AG04450 (cell line): ENCODE results near the gene SMAD3. TPM values are rescaled to one million over a fixed set of nuclear protein-coding genes. Genes with fewer than 3 reads are reported as not detected.

Source experiments
- CTCF ChIA-PET: fragments of 300-600, 350-600 bp; formaldehyde crosslinking; extraction: SDS; loops from one replicate; lab custom pipeline; 2022; ENCODE audit warnings: antibody characterized with exemption, inconsistent platforms; lab: Charles Lee
- POLR2A ChIA-PET: fragments of 350-600 bp; formaldehyde crosslinking; extraction: SDS; loops from one replicate; lab custom pipeline; 2021; ENCODE audit warnings: antibody characterized with exemption, inconsistent platforms; lab: Yijun Ruan, JAX
- DNase-seq: peaks from one replicate; pipeline ENCODE4 v3.0.0-alpha.2; 2011; ENCODE audit warnings: low read depth, low spot score
- H3K27ac ChIP-seq: one replicate; pipeline ENCODE4 v1.5.1; 2012; ENCODE audit warnings: low read depth, low read length, control low read depth
- H3K27me3 ChIP-seq: one replicate; pipeline ENCODE4 v1.6.0; 2012; ENCODE audit warnings: low read length; ENCODE audit not compliant: control insufficient read depth, insufficient read depth
- H3K4me3 ChIP-seq: 2 replicates; pipeline ENCODE4 v1.5.1; 2011; ENCODE audit warnings: mild to moderate bottlenecking, low read depth, low read length, control low read depth
- H3K9me3 ChIP-seq: 2 replicates; pipeline ENCODE4 v1.5.1; 2012; ENCODE audit warnings: low read length; ENCODE audit not compliant: control insufficient read depth, insufficient read depth
- CTCF ChIP-seq: IDR thresholded peaks from 2 replicates; pipeline ENCODE4 v1.5.1; 2011; ENCODE audit warnings: low read depth, low read length, control low read depth, inconsistent platforms
- polyA plus RNA-seq: library from polyadenylated mRNA; depleted of rRNA; stranded (reverse); fragments of >200 nt; gene quantifications from 2 replicates; pipeline ENCODE4 v1.2.3, GENCODE V29; 2011

SMAD3 gene
- polyA plus RNA-seq, 1 experiment = 115 TPM

- Histone ChIP-seq H3K9me3 (no peaks in the 10 kb centered on the region), H3K4me3 (no peak overlapping the region), H3K27ac (peak overlapping the region; percentile 21), H3K27me3 (no peaks in the 10 kb centered on the region)
- no peak for TF ChIP-seq CTCF
- ChIA-PET CTCF (interaction anchor here (1.5 kb wide), 1 partner anchor 340 kb away, joined by 3 read pairs; no protein-coding TSS in a partner anchor), POLR2A (no interaction called here)
- DNase-seq = no peak
Observed at GRCh38 chr15:67092752-67093503, 27.5 kb downstream of the SMAD3 start.

- CTCF ChIA-PET = no interaction called here
- POLR2A ChIA-PET = no interaction called here
- no peak overlapping the region for H3K27ac ChIP-seq
Observed at GRCh38 chr15:67093504-67093862, 28.1 kb downstream of the SMAD3 start.

GRCh38 chr15:67094001-67094826, 28.8 kb downstream of the SMAD3 start:
- no peak for TF ChIP-seq CTCF
- ChIA-PET CTCF (no interaction called here), POLR2A (no interaction called here)

More at GRCh38 chr15:67093504-67093862, 28.1 kb downstream of the SMAD3 start:
- DNase-seq = no peak
- H3K4me3 ChIP-seq = no peak overlapping the region
- H3K27me3 ChIP-seq = no peaks in the 10 kb centered on the region
- H3K9me3 ChIP-seq = no peaks in the 10 kb centered on the region
- no peak for TF ChIP-seq CTCF

GRCh38 chr15:67095912-67096311, 30.5 kb downstream of the SMAD3 start:
- Histone ChIP-seq H3K4me3 (no peak overlapping the region), H3K27ac (no peak overlapping the region), H3K9me3 (no peaks in the 10 kb centered on the region), H3K27me3 (no peaks in the 10 kb centered on the region)
- ChIA-PET POLR2A (no interaction called here), CTCF (interaction anchor here (0.6 kb wide), 1 partner anchor 190 kb away, joined by 3 read pairs; no protein-coding TSS in a partner anchor)
- TF ChIP-seq CTCF = no peak
- DNase-seq = no peak

More at GRCh38 chr15:67094001-67094826, 28.8 kb downstream of the SMAD3 start:
- H3K9me3 ChIP-seq = no peaks in the 10 kb centered on the region
- DNase-seq = no peak
- peak overlapping the region; percentile 39 for H3K27ac ChIP-seq
- H3K4me3 ChIP-seq = no peak overlapping the region
- H3K27me3 ChIP-seq = no peaks in the 10 kb centered on the region
